Measurements from ENCODE around the gene GYS1. TPM values are rescaled to one million over a fixed set of nuclear protein-coding genes. Genes with fewer than 3 reads are reported as not detected.

GYS1 gene
- total RNA-seq, 1 experiment from 2014 or later = 29.7 TPM

GRCh38 chr19:48963371-48964204, 29.5 kb downstream of the GYS1 start:
- POLR2A ChIA-PET = interaction anchor here (4.9 to 5.3 kb wide), 3 partner anchors 9 to 89 kb away, joined by 38 to 98 read pairs (median 49); partner anchors contain the start of genes BAX, GYS1 and RUVBL2
- peaks cover 35% of the 10 kb centered on the region for H3K4me1 Mint-ChIP-seq (ENCODE audit: insufficient read depth, unreplicated experiment)

GRCh38 chr19:48962849-48963165, 30.3 kb downstream of the GYS1 start:
- Mint-ChIP-seq H3K27me3 (ENCODE audit: insufficient read depth, unreplicated experiment) (no peaks in the 10 kb centered on the region), H3K4me3 (ENCODE audit: unreplicated experiment) (no peak overlapping the region), H3K9me3 (ENCODE audit: unreplicated experiment) (no peaks in the 10 kb centered on the region), H3K36me3 (ENCODE audit: insufficient read depth, unreplicated experiment) (peaks cover 67% of the 10 kb centered on the region), H3K27ac (ENCODE audit: low read depth, unreplicated experiment) (peak overlapping the region; percentile 49), H3K4me1 (ENCODE audit: insufficient read depth, unreplicated experiment) (peaks cover 35% of the 10 kb centered on the region)
- POLR2A ChIA-PET = interaction anchor here (1.3 to 4.1 kb wide), 2 partner anchors 30 to 91 kb away, joined by 4 to 23 read pairs; partner anchors contain the start of genes GYS1, PPP1R15A and RUVBL2
- TF ChIP-seq CTCF (IDR thresholded peaks at IDR 0.05; ENCODE audit: unreplicated experiment) = no peak
- DNase-seq (ENCODE audit: unreplicated experiment) = no peak
- no TSS peak for BruUV-seq (replicated peaks)
- intact Hi-C loops (cut with micrococcal nuclease) = no loop called here
- CTCF ChIA-PET = interaction anchor here (1.2 kb wide), 1 partner anchor 9 kb away, joined by 3 read pairs; no protein-coding TSS in a partner anchor

More at GRCh38 chr19:48963371-48964204, 29.5 kb downstream of the GYS1 start:
- no peak for TF ChIP-seq CTCF (IDR thresholded peaks at IDR 0.05; ENCODE audit: unreplicated experiment)
- intact Hi-C loops (cut with micrococcal nuclease) = loop anchor here (2.0 kb wide), 1 partner anchor 89 kb away; no protein-coding TSS in a partner anchor
- Mint-ChIP-seq H3K27ac (ENCODE audit: low read depth, unreplicated experiment) (peak overlapping the region; percentile 49), H3K36me3 (ENCODE audit: insufficient read depth, unreplicated experiment) (peaks cover 65% of the 10 kb centered on the region), H3K27me3 (ENCODE audit: insufficient read depth, unreplicated experiment) (no peaks in the 10 kb centered on the region), H3K9me3 (ENCODE audit: unreplicated experiment) (no peaks in the 10 kb centered on the region), H3K4me3 (ENCODE audit: unreplicated experiment) (peak overlapping the region; percentile 97)
- BruUV-seq (replicated peaks) = no TSS peak
- DNase-seq (ENCODE audit: unreplicated experiment) = peak; percentile 54
- CTCF ChIA-PET = interaction anchor here (1.2 kb wide), 1 partner anchor 29 kb away, joined by 3 read pairs; the partner anchor contains the start of gene GYS1

- BruUV-seq (replicated peaks) = no TSS peak
- Mint-ChIP-seq H3K36me3 (ENCODE audit: insufficient read depth, unreplicated experiment) (peaks cover 70% of the 10 kb centered on the region), H3K27ac (ENCODE audit: low read depth, unreplicated experiment) (peak overlapping the region; percentile 49), H3K27me3 (ENCODE audit: insufficient read depth, unreplicated experiment) (no peaks in the 10 kb centered on the region), H3K4me1 (ENCODE audit: insufficient read depth, unreplicated experiment) (peaks cover 35% of the 10 kb centered on the region), H3K9me3 (ENCODE audit: unreplicated experiment) (no peaks in the 10 kb centered on the region), H3K4me3 (ENCODE audit: unreplicated experiment) (peak overlapping the region; percentile 21)
- CTCF ChIA-PET = interaction anchor here (1.2 kb wide), 1 partner anchor 9 kb away, joined by 3 read pairs; no protein-coding TSS in a partner anchor
- DNase-seq (ENCODE audit: unreplicated experiment) = peak; percentile 34
- TF ChIP-seq CTCF (IDR thresholded peaks at IDR 0.05; ENCODE audit: unreplicated experiment) = no peak
- POLR2A ChIA-PET = interaction anchor here (0.7 to 4.1 kb wide), 3 partner anchors 8 to 90 kb away, joined by 3 to 23 read pairs (median 4); partner anchors contain the start of genes GYS1, PPP1R15A and RUVBL2
- intact Hi-C loops (cut with micrococcal nuclease) = no loop called here
Observed at GRCh38 chr19:48962029-48962848, 30.9 kb downstream of the GYS1 start.
